ENCODE measurements around the gene SLX4IP. TPM values are rescaled to one million over a fixed set of nuclear protein-coding genes. Genes with fewer than 3 reads are reported as not detected.

Gene SLX4IP
- total RNA-seq, 1 donor, result 4.0 TPM

- peaks cover 39% of the 10 kb centered on the region for H3K4me1 ChIP-seq (ENCODE audit: insufficient read depth, low read length)
- H3K27ac ChIP-seq (ENCODE audit: low read depth, low read length), result no peak overlapping the region
- no peak overlapping the region for H3K4me3 ChIP-seq (ENCODE audit: insufficient read depth, low read length)
- H3K36me3 ChIP-seq (ENCODE audit: insufficient read depth, low read length), result peaks cover 84% of the 10 kb centered on the region
- H3K27me3 ChIP-seq (ENCODE audit: insufficient read depth, low read length), result no peaks in the 10 kb centered on the region
- no peak for TF ChIP-seq CTCF (IDR thresholded peaks at IDR 0.05; ENCODE audit: extremely low read depth, low read depth, low read length)
- no peak for DNase-seq (ENCODE audit: insufficient read length, low spot score, missing footprints)
- no peaks in the 10 kb centered on the region for H3K9me3 ChIP-seq (ENCODE audit: low read depth, low read length)
- no peak overlapping the region for H2AFZ ChIP-seq (ENCODE audit: low read length)
- H3K79me2 ChIP-seq (ENCODE audit: insufficient read depth, low read length), result peaks cover 5% of the 10 kb centered on the region
- H4K20me1 ChIP-seq (ENCODE audit: insufficient read depth, low read length), result no peaks in the 10 kb centered on the region
- no peak overlapping the region for H3K4me2 ChIP-seq (ENCODE audit: insufficient read depth, low read length)
These were observed 210.9 kb downstream of the SLX4IP start for GRCh38 chr20:10646006-10646405.

- Histone ChIP-seq H3K79me2 (ENCODE audit: insufficient read depth, low read length) (peaks cover 12% of the 10 kb centered on the region), H2AFZ (ENCODE audit: low read length) (no peak overlapping the region), H4K20me1 (ENCODE audit: insufficient read depth, low read length) (no peaks in the 10 kb centered on the region), H3K4me3 (ENCODE audit: insufficient read depth, low read length) (no peak overlapping the region), H3K36me3 (ENCODE audit: insufficient read depth, low read length) (peaks cover 84% of the 10 kb centered on the region), H3K27ac (ENCODE audit: low read depth, low read length) (no peak overlapping the region), H3K4me2 (ENCODE audit: insufficient read depth, low read length) (no peak overlapping the region), H3K9me3 (ENCODE audit: low read depth, low read length) (no peaks in the 10 kb centered on the region), H3K27me3 (ENCODE audit: insufficient read depth, low read length) (no peaks in the 10 kb centered on the region), H3K4me1 (ENCODE audit: insufficient read depth, low read length) (peaks cover 47% of the 10 kb centered on the region)
- DNase-seq (ENCODE audit: insufficient read length, low spot score, missing footprints), result no peak
- TF ChIP-seq CTCF (IDR thresholded peaks at IDR 0.05; ENCODE audit: extremely low read depth, low read depth, low read length), result no peak
These were observed 211.8 kb downstream of the SLX4IP start for GRCh38 chr20:10646886-10647420.

- H3K27ac ChIP-seq (ENCODE audit: low read depth, low read length), result peak overlapping the region; percentile 84
- no peaks in the 10 kb centered on the region for H3K27me3 ChIP-seq (ENCODE audit: insufficient read depth, low read length)
- H3K4me1 ChIP-seq (ENCODE audit: insufficient read depth, low read length), result peaks cover 47% of the 10 kb centered on the region
- no peaks in the 10 kb centered on the region for H3K9me3 ChIP-seq (ENCODE audit: low read depth, low read length)
- H3K79me2 ChIP-seq (ENCODE audit: insufficient read depth, low read length), result peaks cover 15% of the 10 kb centered on the region
- H4K20me1 ChIP-seq (ENCODE audit: insufficient read depth, low read length), result no peaks in the 10 kb centered on the region
- no peak overlapping the region for H3K4me3 ChIP-seq (ENCODE audit: insufficient read depth, low read length)
- peak; percentile 20 for TF ChIP-seq CTCF (IDR thresholded peaks at IDR 0.05; ENCODE audit: extremely low read depth, low read depth, low read length)
- H3K4me2 ChIP-seq (ENCODE audit: insufficient read depth, low read length), result no peak overlapping the region
- no peak overlapping the region for H2AFZ ChIP-seq (ENCODE audit: low read length)
- DNase-seq (ENCODE audit: insufficient read length, low spot score, missing footprints), result no peak
- peaks cover 82% of the 10 kb centered on the region for H3K36me3 ChIP-seq (ENCODE audit: insufficient read depth, low read length)
These were observed 212.4 kb downstream of the SLX4IP start for GRCh38 chr20:10647471-10647870.

GRCh38 chr20:10647909-10648308 is 212.8 kb downstream of the SLX4IP start:
- Histone ChIP-seq H3K27me3 (ENCODE audit: insufficient read depth, low read length) (no peaks in the 10 kb centered on the region), H3K9me3 (ENCODE audit: low read depth, low read length) (no peaks in the 10 kb centered on the region), H3K36me3 (ENCODE audit: insufficient read depth, low read length) (peaks cover 83% of the 10 kb centered on the region), H3K4me1 (ENCODE audit: insufficient read depth, low read length) (peaks cover 47% of the 10 kb centered on the region), H3K4me2 (ENCODE audit: insufficient read depth, low read length) (no peak overlapping the region), H3K4me3 (ENCODE audit: insufficient read depth, low read length) (no peak overlapping the region), H4K20me1 (ENCODE audit: insufficient read depth, low read length) (no peaks in the 10 kb centered on the region), H3K27ac (ENCODE audit: low read depth, low read length) (peak overlapping the region; percentile 84), H2AFZ (ENCODE audit: low read length) (no peak overlapping the region), H3K79me2 (ENCODE audit: insufficient read depth, low read length) (peaks cover 19% of the 10 kb centered on the region)
- no peak for TF ChIP-seq CTCF (IDR thresholded peaks at IDR 0.05; ENCODE audit: extremely low read depth, low read depth, low read length)
- DNase-seq (ENCODE audit: insufficient read length, low spot score, missing footprints), result no peak
